GM19099 (cell line): ENCODE data around the gene KIF16B.

ENCODE experiments used
- POLR2A ChIP-seq: IDR thresholded peaks from 3 replicates; pipeline ENCODE4 v1.6.1; 2011; ENCODE audit warnings: low read depth; ENCODE audit not compliant: insufficient read length; ENCODE audit errors: extremely low read depth

KIF16B gene

GRCh38 chr20:16257021-16257420 is 316.2 kb downstream of the KIF16B start:
- TF ChIP-seq POLR2A, result no peak

DNA sequence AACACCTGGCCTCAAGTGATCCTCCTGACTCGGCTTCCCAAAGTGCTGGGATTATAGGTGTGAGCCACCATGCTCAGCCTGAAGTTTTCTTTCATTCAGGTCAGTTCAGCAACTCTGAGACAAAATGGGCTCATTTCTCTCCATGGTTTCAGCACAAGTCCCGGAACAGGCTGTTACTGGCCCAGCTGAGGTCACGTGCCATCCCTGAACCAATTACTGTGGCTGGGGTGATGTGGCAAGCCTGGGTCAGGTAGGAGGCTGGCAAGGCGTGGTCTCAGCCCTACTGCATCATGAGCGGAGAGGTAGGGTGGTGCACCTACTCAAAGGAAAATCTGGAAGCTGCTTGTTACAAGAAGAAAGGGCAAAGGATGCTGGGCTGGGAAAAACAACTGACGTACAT is 326.4 kb downstream of the KIF16B start:
- TF ChIP-seq POLR2A, result no peak

DNA sequence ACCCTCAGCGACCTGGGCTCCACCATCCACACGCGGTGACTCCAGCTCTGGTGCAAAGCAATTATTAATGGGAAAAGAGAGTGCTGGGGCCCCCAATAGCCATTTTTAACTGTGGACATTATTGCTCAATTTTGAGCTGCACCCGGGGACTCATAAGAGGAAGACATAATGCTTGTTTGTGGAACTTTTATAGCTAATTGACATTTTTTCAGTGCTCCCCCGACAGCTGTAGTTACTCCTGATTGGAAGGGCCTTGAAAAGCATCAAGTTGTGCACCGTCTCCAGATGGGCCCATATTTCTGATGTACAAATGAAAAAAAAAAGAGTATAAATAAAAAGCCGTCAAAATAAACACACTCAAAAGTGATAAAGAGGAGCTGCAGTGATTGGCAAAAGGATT is 327.0 kb downstream of the KIF16B start:
- no peak for TF ChIP-seq POLR2A

- TF ChIP-seq POLR2A, result no peak
These were observed 327.4 kb downstream of the KIF16B start for GRCh38 chr20:16245879-16246278.

- no peak for TF ChIP-seq POLR2A
These were observed 328.4 kb downstream of the KIF16B start for GRCh38 chr20:16244892-16245291.

DNA sequence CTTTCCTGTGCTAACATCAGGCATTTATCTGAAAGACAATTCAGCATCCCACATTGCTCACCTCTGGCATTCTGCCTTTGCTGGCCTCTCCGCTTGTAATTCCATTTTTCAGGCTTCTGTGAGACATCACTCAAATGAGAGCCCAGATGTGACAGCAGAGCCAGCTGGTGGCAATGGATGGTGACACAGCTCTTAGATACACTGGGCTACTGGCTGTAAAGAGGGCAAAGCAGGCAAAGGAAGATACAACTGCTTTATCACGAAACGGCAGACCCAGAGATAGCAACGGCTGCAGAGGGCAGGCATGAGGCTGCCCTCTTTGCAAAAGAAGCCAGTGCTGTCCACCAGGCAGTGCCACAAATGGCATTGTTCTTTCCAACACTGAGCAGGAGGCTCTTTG is 329.8 kb downstream of the KIF16B start:
- no peak for TF ChIP-seq POLR2A

GRCh38 chr20:16241911-16242310 is 331.3 kb downstream of the KIF16B start:
- no peak for TF ChIP-seq POLR2A

GRCh38 chr20:16240355-16240754 is 332.9 kb downstream of the KIF16B start:
- no peak for TF ChIP-seq POLR2A

GRCh38 chr20:16236589-16237241 is 336.5 kb downstream of the KIF16B start:
- no peak for TF ChIP-seq POLR2A

GRCh38 chr20:16230402-16230801 is 342.8 kb downstream of the KIF16B start:
- TF ChIP-seq POLR2A, result no peak

- no peak for TF ChIP-seq POLR2A
These were observed 343.4 kb downstream of the KIF16B start for GRCh38 chr20:16229813-16230212.

DNA sequence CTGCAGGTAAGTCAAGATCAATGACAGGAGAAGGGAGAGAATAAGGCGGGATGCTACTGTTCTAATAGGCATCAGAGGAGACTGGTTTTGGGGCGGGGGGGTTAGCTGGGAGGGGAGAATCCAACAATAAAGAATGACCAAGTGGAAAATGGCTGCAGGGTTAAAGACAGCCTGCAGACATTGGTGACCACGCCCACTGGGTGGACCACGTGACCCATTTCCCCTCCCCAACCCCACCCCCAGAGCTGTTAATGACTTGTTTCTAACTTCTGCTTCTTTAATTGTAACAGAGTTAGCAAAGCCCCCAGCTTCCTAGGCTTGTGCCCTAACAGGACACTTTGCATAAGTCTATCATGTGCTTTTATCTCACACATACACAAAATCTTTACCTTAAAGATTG is 344.5 kb downstream of the KIF16B start:
- no peak for TF ChIP-seq POLR2A

GRCh38 chr20:16224836-16225235 is 348.4 kb downstream of the KIF16B start:
- no peak for TF ChIP-seq POLR2A

DNA sequence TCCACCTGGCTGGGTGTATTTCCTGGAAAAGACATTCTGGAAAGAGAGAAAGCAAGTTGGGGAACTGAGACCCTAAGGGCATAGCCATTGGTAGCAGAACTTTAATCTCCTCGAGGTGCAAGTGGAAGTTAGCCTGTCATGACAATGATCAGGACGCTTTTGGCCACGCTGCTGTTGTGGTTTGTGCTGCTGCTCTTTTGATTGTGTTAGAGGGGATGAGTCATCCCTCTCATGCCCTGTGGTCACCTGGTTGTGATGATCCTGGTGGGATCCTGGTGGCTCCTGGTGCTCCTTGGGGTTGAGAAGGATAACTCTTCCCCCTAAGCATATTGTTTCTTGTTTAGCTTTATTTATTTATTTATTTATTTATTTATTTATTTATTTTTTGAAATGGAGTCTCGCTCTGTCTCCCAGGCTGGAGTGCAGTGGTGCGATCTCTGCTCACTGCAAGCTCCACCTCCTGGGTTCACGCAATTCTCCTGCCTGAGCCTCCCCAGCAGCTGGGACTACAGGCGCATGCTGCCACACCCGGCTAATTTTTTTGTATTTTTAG is 350.3 kb downstream of the KIF16B start:
- no peak for TF ChIP-seq POLR2A
